Stimulated activated CD4-positive, alpha-beta T cell treated with anti-CD3 and anti-CD28 coated beads, TNF-alpha, amount 100 ng/mL, for 48 hours (primary cell): Measurements from ENCODE around the gene RIC1.
"Not testable (repeated sequence)": the region's sequence is repeated elsewhere in the genome, so short reads cannot be mapped to it uniquely, and the experiment has no call there.

Experiments used
- DNase-seq, 3 donors: peaks; one replicate each; pipeline ENCODE4 v3.0.0-alpha.2; 2020; ENCODE audit warnings: low read depth in 3 of 3

The RIC1 gene

DNA sequence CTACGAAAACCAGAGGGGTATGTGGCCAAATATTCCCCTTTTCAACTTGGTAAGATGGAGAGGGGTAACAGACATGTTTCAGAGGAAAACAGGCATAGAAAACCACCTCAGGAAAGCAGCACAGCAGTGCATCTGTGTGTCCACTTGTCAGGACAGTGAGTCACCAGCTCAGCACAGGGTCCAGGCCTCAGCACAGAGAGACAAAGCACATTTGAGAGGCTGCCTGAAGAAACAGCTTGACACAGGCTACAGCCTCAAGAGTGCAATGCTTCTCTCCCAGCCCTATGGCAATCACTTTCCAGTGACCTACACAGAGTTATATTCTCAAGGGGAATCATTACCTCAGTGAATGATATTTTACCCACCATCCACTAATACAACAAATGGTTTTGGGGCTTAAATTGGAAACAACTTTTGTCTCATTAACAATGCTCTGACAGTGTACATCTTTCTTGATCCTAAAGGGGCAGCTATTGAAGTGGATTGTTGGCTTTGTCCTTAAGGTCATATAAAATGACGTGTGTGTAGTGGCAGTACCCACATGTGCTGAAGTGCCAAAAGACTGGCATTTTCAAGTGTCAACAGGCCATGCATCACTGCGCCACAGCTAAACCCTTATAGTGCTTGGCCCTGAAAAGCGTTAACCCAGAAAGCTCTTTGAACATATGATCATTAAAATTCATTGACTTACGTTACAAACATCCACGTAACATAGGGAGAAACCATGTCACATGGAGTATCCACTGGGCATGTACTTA lies 157.6 kb downstream of the RIC1 start:
- DNase-seq: no peak

- DNase-seq: no peak
Measured at GRCh38 chr9:5787220-5787619, 158.3 kb downstream of the RIC1 start.

- DNase-seq: no peak
Measured at GRCh38 chr9:5787759-5788302, 158.9 kb downstream of the RIC1 start.

DNA sequence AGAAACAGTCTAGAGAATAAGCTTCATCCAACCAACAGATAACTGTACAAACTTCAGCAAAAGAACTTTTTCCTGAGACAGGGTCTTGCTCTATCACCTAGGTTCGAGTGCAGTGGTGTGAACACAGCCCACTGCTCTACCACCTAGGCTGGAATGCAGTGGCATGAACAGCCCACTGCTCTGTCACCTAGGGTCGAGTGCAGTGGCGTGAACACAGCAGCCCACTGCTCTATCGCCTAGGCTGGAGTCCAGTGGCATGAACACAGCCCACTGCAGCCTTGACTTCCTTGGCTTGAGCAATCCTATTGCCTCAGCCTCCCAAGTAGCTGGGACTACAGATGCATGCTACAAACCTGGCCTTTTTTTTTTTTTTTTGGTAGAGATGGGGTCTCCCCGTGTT lies 160.6 kb downstream of the RIC1 start:
- DNase-seq: no peak

GRCh38 chr9:5790923-5791322 lies 162.0 kb downstream of the RIC1 start:
- DNase-seq: no peak

GRCh38 chr9:5791870-5792269 lies 163.0 kb downstream of the RIC1 start:
- DNase-seq: no peak

DNA sequence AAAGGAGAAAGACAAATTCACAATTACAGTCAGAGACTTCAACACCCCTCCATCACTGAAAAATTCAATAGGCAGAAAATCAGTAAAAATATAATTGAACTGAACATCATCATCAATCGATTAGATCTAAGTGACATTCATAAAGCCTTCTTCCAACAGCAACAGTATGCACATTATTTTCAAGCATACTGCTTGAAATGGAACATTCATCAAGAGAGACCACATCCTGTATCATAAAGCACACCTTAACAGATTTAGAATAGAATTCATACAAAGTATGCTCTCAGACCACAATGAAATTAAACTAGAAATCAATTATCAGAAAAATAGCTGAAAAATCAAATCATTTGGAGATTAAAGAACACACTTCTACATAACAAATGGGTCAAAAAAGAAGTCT lies 164.9 kb downstream of the RIC1 start:
- DNase-seq: no peak

- no peak for DNase-seq
Measured at GRCh38 chr9:5796298-5796697, 167.4 kb downstream of the RIC1 start.

- no peak for DNase-seq
Measured at GRCh38 chr9:5798581-5798980, 169.7 kb downstream of the RIC1 start.

- no peak for DNase-seq
Measured at GRCh38 chr9:5799314-5799713, 170.4 kb downstream of the RIC1 start.

GRCh38 chr9:5800378-5800777 lies 171.5 kb downstream of the RIC1 start:
- DNase-seq: not testable (repeated sequence)

GRCh38 chr9:5800969-5801738 lies 172.2 kb downstream of the RIC1 start:
- no peak for DNase-seq

GRCh38 chr9:5801739-5802113 lies 172.8 kb downstream of the RIC1 start:
- DNase-seq: no peak

GRCh38 chr9:5805478-5805877 lies 176.6 kb downstream of the RIC1 start:
- no peak for DNase-seq

- no peak for DNase-seq
Measured at GRCh38 chr9:5811751-5812150, 182.8 kb downstream of the RIC1 start.

- DNase-seq: no peak
Measured at GRCh38 chr9:5813824-5814223, 184.9 kb downstream of the RIC1 start.

GRCh38 chr9:5815461-5815860 lies 186.6 kb downstream of the RIC1 start:
- DNase-seq: no peak

GRCh38 chr9:5817862-5818261 lies 189.0 kb downstream of the RIC1 start:
- DNase-seq: no peak

DNA sequence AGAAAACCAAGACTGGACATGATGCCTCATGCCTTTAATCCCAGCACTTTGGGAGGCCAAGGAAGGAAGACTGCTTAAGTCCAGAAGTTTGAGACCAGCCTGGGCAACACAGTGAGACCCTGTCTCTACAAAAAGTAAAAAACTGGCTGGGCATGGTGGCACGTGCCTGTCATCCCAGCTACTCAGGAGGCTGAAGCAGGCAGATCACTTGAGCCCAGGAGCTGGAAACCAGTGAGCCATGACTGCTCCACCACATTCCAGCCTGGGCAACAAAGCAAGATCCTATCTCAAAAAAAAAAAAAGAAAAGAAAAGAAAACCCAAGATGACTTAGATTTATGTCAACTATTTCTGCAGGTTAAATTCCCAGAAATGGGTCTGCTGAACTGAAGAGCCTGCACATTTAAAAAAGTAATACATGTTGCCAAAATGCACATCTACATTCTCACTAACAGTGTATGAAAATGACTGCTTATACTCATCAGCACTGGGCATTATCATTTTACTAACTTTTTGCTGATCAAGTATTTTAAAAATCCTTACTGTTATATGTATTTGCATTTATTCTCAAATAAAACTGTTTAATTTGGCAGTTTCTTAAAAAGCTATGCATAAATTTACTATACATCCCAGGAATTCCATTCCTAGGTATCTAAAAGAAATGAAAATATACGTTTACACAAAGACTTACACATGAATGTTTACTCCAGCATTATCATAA lies 189.7 kb downstream of the RIC1 start:
- no peak for DNase-seq

- no peak for DNase-seq
Measured at GRCh38 chr9:5819174-5819573, 190.3 kb downstream of the RIC1 start.

DNA sequence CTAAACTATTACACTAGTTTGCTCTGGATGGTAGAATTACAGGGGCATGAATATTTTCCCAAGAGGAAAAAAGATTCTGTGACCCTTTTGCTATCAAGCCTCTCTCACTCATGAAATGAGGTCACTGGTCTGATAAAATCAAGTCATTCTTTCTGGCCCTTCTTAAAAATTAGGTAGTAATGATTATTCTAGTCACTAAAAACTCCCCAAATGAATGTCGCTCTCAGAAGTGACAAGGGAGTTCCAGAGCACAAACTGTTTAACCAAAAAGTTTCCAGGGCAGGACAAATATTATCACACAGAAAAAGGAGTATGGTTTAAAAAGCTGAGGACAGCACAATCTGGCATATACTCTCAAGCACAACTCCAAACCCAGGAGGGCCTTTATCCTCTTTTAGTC lies 191.5 kb downstream of the RIC1 start:
- DNase-seq: no peak

- DNase-seq: no peak
Measured at GRCh38 chr9:5825223-5825622, 196.3 kb downstream of the RIC1 start.
